CD4-positive, alpha-beta T cell treated with Interleukin-17A for 4 hours (primary cell): ENCODE results near the gene NRDE2.
"Not testable (repeated sequence)": the region's sequence is repeated elsewhere in the genome, so short reads cannot be mapped to it uniquely, and the experiment has no call there.

Source experiments
- DNase-seq: peaks from one replicate; pipeline ENCODE4 v3.0.0-alpha.2; 2020; ENCODE audit warnings: mixed read lengths

The NRDE2 gene

DNA sequence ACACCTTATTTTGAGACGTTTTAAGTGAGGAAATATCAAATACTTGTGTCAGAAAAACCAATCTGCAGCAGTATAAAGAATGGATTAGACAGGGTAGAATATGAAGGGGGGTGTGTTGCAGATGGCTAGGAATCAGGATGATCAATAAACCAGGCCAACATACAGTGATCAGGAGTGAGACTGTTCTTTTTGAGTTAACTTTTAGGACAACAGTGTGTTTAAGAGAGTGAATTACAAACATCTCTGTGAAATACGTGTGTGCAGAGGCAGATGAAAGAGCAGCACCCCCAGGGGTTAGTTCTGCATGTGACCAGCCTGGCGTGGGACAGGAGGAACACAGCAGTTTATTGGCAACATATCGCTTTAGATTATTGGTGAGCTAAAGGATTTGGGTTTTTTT, 10.6 kb upstream of the NRDE2 start:
- DNase-seq, result no peak

DNA sequence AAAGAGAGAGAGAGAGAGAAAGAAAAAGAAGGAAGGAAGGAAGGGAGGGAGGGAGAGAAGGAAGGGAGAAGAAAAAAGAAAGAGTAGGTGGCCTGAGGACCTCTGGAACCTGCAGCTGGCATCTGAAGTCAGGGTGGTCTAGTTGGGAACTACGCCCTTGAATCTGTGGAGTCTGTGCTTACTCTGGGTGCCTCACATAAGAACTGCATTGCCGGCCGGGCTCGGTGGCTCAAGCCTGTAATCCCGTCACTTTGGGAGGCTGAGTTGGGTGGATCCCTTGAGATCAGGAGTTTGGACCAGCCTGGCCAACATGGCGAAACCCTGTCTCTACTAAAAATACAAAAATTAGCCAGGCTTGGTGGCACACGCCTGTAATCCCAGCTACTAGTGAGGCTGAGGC, 10.0 kb upstream of the NRDE2 start:
- DNase-seq, result no peak

DNA sequence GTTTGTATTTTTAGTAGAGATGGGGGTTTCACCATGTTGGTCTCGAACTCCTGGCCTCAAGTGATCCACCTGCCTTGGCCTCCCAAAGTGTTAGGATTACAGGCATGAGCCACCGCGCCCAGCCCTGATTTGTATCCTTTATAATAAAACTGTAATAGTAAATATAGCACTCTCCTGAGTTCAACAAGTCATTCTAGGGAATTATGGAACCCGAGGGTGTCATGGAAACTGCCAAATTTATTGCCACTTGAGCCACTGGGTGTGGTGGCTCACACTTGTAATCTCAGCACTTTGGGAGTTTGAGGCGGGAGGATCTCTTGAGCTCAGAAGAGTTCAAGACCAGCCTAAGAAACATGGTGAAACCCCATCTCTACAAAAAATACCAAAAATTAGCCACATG, 9.5 kb upstream of the NRDE2 start:
- not testable (repeated sequence) for DNase-seq

DNA sequence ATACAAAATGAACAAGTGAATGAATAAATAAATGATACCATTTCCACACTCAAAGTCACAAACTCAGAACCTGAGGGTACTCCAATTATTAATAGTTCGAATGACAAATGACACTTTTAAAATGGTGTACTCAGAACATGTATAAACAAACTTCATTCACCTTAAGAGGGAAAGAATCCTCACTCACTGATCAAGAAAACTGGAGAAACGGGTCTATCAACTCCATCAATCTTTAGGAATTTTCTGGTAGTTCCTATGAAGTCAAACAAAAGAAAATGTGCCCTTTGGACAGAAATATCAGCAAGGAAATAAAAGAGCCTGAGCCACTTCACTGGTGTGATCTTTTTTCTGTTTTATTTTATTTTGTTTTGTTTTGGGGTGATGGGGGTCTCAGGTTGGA, 5.2 kb upstream of the NRDE2 start:
- DNase-seq, result no peak

DNA sequence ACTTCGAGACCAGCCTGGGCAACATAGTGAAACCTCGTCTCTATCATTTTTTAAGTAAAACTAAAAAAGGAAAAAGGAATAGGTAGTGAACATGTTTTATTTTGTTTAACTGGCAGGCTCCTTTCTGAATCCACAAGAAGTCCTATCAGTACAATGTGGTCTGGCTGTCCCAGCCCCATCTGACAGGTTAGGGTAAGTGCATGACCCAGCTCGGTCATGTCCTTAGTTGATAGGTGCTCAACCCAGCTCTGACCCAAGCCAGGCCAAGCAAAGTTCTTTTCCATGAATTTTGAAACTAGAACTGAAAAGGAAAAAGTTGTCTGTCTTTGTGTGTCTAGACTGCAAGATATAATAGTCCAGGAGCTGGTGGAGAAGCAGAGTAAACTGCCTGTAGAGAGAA, 4.7 kb upstream of the NRDE2 start:
- DNase-seq, result no peak

DNA sequence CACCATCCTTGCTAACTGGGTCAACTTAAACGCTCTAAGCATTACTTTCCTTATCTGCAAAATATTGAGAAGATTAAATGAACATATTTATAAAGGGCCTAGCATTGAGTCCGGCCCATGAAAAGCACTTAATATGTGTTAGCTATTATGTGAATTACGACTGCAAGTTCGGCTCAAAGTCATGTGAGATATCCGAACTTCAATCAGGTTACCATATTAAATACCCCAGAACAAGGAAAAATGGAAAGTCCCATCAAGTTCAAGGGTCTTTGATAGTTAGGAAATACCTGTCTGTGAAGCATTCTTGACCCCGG, 487 bp upstream of the NRDE2 start:
- DNase-seq, result no peak

DNA sequence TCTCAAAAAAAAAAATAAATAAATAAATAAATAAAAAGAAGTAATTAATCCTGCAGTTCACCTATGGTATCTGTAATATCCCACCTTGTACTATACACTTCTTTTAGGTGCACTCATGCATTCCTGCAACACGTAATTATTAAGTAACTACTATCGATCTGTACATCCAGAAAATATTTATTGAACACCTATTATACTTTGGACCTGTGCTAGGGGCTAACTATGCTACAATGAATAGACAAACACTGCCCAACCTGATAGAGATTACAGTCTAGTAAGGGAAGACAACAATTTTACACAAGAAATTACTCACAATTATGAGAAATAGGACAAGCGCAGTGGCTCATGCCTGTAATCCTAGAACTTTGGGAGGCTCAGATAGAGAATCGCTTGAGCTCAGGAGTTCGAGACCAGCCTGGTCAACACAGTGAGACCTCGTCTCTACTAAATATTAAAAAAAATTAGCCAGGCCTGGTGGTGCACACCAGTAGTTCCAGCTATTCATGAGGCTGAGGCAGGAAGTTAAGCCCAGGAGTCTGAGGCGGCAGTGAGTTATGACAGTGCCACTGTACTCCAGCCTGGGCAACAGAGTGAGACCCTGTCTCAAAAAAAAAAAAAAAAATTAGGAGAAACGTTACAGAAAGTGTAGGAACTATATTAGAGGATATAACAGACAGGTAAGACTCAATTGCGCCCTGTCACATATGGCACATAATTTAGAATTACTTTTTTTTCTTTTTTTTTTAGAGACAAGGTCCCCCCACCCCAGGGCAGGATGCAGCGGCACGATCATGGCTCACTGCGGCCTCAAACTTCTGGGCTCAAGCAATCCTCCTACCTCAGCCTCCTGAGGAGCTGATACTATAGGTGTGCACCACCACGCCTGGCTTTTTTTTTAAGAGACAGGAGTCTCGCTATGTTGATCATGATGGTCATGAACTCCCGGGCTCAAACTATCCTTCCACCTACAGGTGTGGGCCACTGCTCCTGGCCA, 1.2 kb downstream of the NRDE2 start:
- DNase-seq, result no peak

DNA sequence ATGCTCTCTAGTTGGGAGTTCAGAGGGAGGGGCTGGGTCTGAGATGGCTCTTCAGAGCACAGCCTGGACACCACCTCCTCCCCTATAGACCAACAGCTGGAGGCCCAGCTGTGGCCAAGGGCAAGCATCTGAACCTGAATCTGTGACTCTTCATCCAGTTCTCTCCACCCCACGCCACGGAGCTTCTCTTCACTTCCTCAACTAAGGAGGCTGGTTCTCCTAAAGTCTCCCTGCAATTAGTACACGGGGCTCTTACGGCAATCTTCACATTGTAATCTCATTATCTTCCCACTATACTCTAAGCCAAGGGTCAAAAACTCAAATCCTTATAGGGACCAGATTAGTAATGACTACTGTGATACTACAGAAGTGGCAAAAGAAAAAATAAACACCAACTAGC, 9.8 kb downstream of the NRDE2 start:
- no peak for DNase-seq

DNA sequence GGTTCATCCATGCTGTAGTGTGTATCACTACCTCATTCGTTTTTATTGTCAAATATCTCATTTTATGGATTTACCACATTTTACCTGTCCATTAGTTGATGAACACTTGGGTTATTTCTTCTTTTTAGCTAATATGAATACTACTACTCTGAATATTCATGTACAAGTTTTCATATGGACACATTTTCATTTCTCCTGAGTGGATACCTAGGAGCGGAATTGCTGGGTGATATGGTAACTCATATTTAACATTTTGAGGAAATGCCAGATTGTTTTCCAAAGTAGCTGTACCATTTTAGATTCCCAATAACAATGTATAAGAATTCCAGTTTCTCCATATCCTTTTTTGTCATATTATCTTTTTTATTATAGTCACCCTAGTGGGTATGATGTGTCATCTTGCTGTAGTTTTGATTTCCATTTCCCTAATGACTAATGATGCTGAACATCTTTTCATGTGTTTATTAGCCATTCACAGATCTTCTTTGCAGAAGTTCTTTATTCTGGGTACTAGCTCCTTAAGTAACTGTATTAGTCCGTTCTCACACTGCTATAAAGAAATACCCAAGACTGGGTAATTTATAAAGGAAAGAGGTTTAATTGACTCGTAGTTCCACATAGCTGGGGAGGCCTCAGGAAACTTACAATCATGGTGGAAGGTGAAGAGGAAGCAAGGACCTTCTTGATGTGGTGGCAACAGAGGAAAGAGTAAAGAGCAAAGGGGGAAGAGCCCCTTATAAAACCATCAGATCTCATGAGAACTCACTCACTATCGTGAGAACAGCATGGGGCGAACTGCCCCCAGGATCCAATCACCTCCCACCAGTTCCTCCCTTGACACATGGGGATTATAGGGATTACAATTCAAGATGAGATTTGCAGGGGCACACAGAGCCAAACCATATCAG, 11.9 kb downstream of the NRDE2 start:
- DNase-seq, result no peak

DNA sequence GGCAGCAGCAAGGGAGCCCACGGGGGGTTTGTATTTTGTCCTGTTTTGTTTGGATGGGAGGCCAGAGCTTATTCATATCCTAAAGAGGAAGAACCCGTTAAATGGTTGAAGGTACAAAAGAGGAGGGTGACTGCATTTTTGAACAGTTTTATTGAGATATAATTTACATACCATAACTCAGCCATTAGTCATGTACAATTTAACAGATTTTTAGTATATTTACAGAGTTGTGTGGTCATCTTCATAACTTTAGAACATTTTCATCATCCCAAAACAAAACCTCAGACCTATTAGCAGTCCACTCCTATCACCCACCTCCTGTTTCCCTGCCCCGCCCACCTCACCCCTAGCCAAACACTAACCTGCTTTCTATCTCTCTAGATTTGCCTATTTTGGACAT, 12.6 kb downstream of the NRDE2 start:
- no peak for DNase-seq

DNA sequence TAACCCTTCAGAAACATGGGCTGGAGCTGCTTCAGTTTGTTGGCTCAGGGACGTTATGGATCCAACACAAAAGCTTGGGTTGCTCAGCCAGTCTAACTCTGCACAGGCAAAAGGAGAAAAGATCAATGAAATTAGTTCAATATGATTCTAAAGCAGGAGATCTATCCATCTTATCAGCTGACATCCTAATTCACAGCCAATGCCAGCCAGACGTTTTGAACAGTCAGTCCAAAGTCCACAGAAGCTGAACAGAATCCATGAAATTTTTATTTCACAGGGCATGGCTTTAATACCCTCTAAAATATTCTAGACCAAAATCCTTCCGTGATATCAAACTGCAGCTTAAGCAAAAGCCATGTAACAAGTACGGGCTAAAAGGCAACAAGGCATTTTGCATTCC, 13.7 kb downstream of the NRDE2 start:
- no peak for DNase-seq

DNA sequence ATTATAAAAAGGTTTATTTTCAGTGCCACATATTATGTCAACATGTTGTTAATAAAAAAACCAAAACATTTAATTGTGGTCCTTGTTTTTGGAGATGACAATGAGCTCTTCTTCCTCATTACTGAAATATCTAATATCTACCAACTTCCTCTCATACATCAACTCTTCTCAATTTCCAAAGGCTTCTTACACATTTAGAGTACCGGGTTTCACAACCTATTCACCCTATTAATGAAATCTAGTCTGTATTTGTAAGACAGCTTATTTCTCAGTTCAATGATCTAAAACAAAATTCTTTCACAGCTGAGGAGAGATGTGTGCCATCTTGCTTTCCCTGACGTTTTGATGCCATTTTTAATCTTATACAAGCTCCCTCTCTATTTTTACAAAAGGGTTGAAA, 14.5 kb downstream of the NRDE2 start:
- DNase-seq, result no peak

DNA sequence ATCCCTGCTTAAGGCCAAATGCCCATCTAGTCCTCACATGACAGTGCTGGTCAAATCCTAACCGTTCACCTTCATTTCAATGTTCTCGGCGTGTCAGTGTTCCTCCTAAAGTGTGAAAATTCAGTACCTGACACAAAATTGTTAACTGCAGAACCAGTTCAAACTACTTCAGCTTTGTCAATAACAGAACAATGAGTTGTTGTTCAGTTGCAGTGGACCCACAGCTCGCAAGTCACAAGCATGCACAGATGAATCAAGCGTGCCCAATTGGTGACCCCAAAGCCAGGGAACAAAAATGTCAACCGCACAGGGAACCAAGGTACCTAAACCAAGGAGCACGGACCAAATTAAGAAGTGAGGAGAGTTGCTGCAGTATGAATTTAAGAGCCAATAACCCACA, 23.2 kb downstream of the NRDE2 start:
- no peak for DNase-seq

DNA sequence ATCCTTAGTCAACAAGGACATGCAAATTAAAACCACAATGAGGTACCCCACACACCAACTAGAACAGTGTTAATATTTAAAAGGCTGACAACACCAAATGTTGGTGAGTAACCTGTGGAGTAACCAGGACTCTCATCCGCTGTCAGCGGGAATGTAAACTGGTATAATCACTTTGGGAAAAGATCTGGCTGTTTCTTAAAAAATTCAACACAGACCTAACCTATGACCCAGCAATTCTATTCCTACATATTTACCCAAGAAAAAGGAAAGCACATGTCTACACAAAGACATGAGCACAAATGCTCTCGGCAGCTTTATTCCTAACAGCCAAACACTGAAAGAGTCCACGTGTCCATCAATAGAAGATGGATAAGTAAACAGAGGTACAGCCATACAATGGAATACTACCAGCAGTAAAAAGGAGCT, 26.6 kb downstream of the NRDE2 start:
- DNase-seq, result no peak

DNA sequence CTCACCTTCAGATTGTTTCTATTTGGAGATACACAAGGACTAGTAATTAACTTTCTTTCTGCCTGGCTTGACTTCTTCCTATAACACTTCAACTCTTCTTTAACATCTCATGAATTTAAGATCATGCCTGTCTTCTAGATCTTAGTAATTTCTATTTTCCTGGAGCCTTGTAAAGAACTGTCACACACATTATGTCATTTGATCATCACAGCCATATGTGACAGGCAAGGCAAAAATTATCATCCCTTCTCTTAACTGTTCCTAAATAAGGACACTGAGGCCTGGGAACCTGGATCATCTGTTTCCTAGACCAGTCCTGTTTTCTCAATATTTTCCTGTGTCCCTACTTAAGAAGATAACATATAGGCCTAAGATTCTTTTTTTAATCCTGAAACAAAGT, 27.2 kb downstream of the NRDE2 start:
- DNase-seq, result no peak

DNA sequence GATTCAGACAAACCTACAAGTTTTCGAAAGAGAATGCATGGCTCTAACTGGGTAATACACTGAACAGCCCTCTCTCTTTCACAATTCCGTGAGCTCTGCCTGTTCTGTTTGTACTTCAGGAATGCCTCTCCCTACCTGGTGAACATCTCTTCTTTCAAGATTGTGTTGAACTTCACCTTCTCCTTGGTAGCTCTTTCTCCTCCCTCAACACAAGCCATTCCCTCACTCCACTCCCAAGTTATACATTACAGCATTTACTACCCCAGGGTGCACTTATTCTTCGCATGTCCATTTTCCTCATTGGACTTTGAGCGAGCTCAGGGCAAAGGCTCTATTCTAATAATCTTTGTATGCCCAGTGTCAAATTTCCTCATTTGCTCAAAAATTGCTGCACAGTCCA, 28.3 kb downstream of the NRDE2 start:
- no peak for DNase-seq

DNA sequence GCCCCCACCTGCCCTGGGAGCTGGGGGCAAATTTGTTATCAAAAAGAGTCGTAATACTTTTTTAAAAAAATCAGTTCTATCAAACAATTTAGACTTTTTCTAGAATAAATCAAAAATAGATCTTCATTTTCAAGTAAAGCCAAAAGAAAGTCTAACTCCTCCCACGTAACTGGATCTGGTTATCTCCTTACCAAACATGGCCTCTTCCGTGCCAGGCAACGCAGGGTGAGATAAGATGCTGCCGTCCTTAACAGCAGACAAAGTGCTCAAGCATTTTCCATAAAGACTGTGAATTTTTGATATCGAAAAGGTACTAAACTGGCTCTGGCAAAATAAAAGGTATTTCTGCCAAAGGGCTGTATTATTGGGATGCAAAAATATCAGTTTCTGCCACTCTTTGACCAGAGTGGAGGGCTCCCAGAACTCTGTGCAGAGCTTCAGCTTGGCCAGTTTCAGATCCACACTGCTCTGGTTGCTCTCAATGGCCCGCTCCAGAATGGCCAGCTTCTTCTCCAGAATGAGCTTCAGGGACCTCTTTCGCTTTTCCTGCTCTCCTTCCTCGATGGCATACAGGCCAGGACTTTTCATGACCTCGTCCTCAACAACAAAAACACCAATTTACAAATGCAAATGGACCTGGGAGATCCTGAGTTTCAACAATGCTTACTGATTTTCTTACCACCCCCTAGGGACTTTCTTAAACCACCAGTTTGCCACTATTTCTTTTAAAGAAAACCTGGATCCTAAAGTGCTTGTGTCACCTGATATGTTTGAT, 29.0 kb downstream of the NRDE2 start:
- no peak for DNase-seq

DNA sequence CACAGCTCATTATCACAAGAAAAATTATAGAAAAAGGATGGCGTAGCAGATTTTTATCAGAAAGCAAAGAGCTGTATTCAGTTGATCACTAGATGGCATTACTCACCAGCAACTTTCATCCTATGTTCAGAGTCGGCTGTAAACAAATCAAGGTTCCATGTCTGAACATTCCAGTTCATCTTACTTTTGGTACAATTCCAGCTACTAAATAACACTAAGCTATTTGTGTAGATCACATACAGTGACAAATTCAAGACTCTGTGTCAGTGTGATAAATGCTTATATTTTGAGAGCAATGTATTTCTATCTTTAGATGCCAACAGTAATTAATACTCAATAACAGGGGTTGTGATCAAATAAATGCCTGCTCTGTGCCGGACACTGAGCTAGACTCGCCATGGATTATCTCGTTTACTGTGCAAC, 30.1 kb downstream of the NRDE2 start:
- DNase-seq, result no peak

DNA sequence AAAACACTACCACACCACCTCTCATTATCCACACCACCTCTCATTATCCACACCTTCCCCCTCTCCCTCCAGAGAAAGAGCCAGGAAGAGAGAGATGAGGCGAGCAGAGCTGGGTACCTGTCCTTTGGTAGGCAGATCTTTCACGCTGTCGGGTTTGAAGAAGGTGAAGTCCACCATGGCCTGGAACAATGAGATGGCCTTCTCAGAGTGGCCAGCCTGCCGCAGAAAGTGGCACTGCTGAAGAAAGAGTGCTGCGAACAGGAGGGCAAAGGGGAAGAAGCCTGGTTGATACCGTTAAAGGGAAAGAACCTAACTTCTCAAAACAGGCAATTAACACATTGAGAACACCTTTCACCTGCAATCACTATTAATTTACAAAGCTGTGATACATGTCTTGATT, 30.6 kb downstream of the NRDE2 start:
- no peak for DNase-seq

DNA sequence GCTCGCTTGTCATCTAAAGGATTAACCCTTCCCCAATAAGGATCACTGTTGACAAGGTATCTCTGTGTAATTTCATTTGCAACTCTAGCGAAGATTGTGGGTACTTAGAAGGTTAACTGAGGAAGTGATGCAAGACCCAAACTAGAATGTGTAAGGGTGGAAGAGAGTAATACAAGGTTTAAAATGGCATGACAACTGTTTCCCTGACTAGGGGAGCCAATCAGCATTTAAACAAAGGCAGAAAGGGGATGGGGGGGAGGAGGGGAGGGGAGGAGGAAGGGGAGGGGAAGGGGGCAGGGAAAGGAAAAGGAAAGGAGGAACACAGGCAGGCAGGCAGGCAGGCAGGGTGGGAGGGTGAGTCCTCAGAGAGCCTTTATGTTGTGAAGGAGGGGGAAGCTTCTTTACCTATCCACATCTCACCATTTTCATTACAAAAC, 31.1 kb downstream of the NRDE2 start:
- DNase-seq, result no peak

DNA sequence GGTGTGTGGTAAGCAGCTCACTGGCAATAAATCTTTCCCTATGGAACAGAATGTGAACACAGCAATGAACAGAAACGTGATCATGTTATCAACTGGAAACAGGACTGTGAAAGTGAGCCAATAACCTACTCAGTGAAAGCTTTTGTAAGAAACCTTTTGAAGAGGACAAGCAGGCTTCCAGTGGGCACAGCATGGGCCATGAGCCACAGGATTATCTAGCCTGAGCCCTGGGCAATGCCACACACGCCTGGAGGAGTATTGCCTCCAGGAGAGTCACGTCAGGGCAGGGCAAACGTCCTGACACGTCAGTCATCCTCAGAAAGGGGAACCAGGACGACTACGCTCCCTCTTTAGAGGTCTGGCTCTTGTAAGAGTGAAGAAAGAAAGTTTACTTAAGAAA, 32.3 kb downstream of the NRDE2 start:
- no peak for DNase-seq

DNA sequence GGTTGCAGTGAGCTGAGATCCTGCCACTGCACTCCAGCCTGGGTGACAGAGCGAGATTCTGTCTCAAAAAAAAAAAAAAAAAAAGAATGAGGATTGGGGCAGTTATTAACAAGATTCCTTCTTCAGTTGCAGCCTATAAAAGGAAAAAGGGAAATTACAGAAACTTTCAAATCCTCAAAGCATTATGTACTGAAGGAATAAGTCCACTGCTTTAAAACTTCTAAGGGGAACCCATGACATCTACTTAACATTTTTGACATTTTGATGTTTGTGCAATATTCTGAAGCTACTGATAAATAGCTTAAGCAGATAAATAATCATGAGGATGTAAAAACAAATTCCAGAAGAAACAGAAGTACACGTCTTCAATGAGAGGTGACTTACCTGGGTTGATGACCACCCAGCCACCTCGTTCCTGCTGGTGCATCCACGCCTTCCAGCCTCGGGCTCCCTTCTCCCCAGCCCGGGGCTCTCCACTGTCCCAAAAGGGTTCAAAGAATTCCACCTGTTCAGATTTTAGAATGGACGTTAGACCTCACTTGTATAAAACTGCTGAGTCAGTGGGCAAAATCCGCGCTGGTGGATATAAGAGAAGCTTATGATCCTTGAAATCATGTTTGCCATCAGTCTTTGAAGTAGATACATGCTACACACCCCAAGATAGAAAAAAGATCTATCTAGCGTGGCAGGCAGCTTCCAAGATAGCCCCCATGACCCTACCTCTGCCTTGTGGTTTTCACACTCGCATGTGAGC, 33.7 kb downstream of the NRDE2 start:
- DNase-seq, result no peak
